Measurements from ENCODE around the gene IGSF9. TPM values are rescaled to one million over a fixed set of nuclear protein-coding genes. Genes with fewer than 3 reads are reported as not detected.

Gene IGSF9
- total and polyA plus RNA-seq, 4 donors: 0.14 to 21.3 (median 16.1) TPM

DNA sequence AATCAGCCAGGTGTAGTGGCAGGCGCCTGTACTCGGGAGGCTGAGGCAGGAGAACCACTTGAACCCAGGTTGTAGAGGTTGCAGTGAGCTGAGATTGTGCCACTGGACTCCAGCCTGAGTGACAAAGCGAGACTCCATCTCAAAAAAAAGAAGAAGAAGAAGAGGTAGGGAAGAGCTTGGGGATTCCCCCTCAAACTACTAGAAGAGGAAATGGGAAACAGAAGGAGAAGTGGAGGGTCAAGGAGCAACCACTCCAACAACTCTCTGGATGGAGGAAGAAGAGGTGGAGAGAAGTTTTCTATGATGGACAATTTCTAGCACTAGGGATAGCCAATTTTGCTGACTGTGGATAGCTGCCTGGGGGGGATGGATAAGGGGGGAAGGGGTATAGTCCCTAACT is 23.5 kb upstream of the IGSF9 start:
- WGBS: 97% methylated on average over 3 of the region's 3 CpGs
- no peak overlapping the region for H3K27ac ChIP-seq (ENCODE audit: low read depth in 1 of 2, low read length in 2 of 2)

DNA sequence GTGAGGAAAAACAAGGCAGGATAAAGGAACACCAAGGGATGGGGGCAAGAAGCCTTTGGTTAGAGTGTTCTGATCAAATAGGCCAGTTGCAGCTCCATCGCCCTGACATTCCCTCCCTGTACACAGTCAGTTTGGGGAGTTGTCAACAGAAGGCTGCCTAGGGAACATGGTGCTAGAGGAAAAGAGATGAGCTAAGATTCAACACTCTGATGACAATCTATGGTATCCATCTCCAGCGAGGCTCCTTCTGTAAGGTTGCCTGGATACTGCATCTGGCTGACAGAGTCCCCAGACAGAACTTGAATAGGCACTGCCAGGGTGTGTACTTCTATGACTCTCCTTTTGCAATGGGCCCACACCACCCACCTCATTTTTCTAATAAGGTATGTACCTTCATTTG is 19.9 kb upstream of the IGSF9 start:
- H3K27me3 ChIP-seq (ENCODE audit: control insufficient read depth in 4 of 4, insufficient read depth in 4 of 4, low read length in 3 of 4): no peaks in the 10 kb centered on the region
- no peak overlapping the region for H3K4me3 ChIP-seq (ENCODE audit: low read depth in 1 of 3, low read length in 3 of 3)
- no peak overlapping the region for H3K27ac ChIP-seq (ENCODE audit: low read depth in 1 of 2, low read length in 2 of 2)
- no peak for DNase-seq (ENCODE audit: low spot score)
- no peak overlapping the region for H3K9ac ChIP-seq (ENCODE audit: low read depth in 1 of 2, low read length in 2 of 2)
- WGBS: 94% methylated on average over 2 of the region's 2 CpGs
- TF ChIP-seq GABPA (IDR thresholded peaks at IDR 0.05 in 1 of 2, conservative IDR thresholded peaks at IDR 0.05 in 1 of 2) (no peak), HNF4G (IDR thresholded peaks at IDR 0.05) (no peak), RXRA (IDR thresholded peaks at IDR 0.05) (no peak), SP1 (IDR thresholded peaks at IDR 0.05) (no peak), TAF1 (conservative IDR thresholded peaks at IDR 0.05) (no peak), FOXA1 (IDR thresholded peaks at IDR 0.05) (no peak), FOXA2 (IDR thresholded peaks at IDR 0.05) (no peak), NR2F2 (IDR thresholded peaks at IDR 0.05) (no peak), RAD21 (IDR thresholded peaks at IDR 0.05) (no peak), HNF4A (conservative IDR thresholded peaks at IDR 0.05) (no peak)
- TF ChIP-seq, protein P1, sequence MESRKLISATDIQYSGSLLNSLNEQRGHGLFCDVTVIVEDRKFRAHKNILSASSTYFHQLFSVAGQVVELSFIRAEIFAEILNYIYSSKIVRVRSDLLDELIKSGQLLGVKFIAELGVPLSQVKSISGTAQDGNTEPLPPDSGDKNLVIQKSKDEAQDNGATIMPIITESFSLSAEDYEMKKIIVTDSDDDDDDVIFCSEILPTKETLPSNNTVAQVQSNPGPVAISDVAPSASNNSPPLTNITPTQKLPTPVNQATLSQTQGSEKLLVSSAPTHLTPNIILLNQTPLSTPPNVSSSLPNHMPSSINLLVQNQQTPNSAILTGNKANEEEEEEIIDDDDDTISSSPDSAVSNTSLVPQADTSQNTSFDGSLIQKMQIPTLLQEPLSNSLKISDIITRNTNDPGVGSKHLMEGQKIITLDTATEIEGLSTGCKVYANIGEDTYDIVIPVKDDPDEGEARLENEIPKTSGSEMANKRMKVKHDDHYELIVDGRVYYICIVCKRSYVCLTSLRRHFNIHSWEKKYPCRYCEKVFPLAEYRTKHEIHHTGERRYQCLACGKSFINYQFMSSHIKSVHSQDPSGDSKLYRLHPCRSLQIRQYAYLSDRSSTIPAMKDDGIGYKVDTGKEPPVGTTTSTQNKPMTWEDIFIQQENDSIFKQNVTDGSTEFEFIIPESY (IDR thresholded peaks at IDR 0.05): no peak
- TF ChIP-seq, protein P2, sequence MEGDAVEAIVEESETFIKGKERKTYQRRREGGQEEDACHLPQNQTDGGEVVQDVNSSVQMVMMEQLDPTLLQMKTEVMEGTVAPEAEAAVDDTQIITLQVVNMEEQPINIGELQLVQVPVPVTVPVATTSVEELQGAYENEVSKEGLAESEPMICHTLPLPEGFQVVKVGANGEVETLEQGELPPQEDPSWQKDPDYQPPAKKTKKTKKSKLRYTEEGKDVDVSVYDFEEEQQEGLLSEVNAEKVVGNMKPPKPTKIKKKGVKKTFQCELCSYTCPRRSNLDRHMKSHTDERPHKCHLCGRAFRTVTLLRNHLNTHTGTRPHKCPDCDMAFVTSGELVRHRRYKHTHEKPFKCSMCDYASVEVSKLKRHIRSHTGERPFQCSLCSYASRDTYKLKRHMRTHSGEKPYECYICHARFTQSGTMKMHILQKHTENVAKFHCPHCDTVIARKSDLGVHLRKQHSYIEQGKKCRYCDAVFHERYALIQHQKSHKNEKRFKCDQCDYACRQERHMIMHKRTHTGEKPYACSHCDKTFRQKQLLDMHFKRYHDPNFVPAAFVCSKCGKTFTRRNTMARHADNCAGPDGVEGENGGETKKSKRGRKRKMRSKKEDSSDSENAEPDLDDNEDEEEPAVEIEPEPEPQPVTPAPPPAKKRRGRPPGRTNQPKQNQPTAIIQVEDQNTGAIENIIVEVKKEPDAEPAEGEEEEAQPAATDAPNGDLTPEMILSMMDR (IDR thresholded peaks at IDR 0.05; ENCODE audit: low read depth, low read length, missing input control): no peak
- TF ChIP-seq, protein P3, sequence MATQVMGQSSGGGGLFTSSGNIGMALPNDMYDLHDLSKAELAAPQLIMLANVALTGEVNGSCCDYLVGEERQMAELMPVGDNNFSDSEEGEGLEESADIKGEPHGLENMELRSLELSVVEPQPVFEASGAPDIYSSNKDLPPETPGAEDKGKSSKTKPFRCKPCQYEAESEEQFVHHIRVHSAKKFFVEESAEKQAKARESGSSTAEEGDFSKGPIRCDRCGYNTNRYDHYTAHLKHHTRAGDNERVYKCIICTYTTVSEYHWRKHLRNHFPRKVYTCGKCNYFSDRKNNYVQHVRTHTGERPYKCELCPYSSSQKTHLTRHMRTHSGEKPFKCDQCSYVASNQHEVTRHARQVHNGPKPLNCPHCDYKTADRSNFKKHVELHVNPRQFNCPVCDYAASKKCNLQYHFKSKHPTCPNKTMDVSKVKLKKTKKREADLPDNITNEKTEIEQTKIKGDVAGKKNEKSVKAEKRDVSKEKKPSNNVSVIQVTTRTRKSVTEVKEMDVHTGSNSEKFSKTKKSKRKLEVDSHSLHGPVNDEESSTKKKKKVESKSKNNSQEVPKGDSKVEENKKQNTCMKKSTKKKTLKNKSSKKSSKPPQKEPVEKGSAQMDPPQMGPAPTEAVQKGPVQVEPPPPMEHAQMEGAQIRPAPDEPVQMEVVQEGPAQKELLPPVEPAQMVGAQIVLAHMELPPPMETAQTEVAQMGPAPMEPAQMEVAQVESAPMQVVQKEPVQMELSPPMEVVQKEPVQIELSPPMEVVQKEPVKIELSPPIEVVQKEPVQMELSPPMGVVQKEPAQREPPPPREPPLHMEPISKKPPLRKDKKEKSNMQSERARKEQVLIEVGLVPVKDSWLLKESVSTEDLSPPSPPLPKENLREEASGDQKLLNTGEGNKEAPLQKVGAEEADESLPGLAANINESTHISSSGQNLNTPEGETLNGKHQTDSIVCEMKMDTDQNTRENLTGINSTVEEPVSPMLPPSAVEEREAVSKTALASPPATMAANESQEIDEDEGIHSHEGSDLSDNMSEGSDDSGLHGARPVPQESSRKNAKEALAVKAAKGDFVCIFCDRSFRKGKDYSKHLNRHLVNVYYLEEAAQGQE (IDR thresholded peaks at IDR 0.05): no peak
- TF ChIP-seq, protein P4, sequence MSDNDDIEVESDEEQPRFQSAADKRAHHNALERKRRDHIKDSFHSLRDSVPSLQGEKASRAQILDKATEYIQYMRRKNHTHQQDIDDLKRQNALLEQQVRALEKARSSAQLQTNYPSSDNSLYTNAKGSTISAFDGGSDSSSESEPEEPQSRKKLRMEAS (IDR thresholded peaks at IDR 0.05): no peak
- no peaks in the 10 kb centered on the region for H3K36me3 ChIP-seq (ENCODE audit: control insufficient read depth in 4 of 4, insufficient read depth in 3 of 4, low read depth in 1 of 4, low read length in 3 of 4)
- H3K9me3 ChIP-seq (ENCODE audit: control insufficient read depth in 4 of 4, low read length in 3 of 4): no peaks in the 10 kb centered on the region
- peaks cover 0 to 3% (median 3%) of the 10 kb centered on the region in 4 donors for H3K4me1 ChIP-seq (ENCODE audit: control insufficient read depth in 4 of 4, insufficient read depth in 4 of 4, low read length in 3 of 4)

More for the DNA sequence above, 23.5 kb upstream of the IGSF9 start:
- H3K9me3 ChIP-seq (ENCODE audit: control insufficient read depth in 4 of 4, low read length in 3 of 4): no peaks in the 10 kb centered on the region
- TF ChIP-seq, protein P1 (IDR thresholded peaks at IDR 0.05): no peak
- no peak for TF ChIP-seq EGR1 (IDR thresholded peaks at IDR 0.05; ENCODE audit: low read depth in 2 of 2)
- no peak for TF ChIP-seq GABPA (IDR thresholded peaks at IDR 0.05 in 1 of 2, conservative IDR thresholded peaks at IDR 0.05 in 1 of 2)
- no peak for TF ChIP-seq RXRA (IDR thresholded peaks at IDR 0.05)
- no peak overlapping the region for H3K4me3 ChIP-seq (ENCODE audit: low read depth in 1 of 3, low read length in 3 of 3)
- H3K36me3 ChIP-seq (ENCODE audit: control insufficient read depth in 4 of 4, insufficient read depth in 3 of 4, low read depth in 1 of 4, low read length in 3 of 4): no peaks in the 10 kb centered on the region
- peaks cover 8 to 20% (median 16%) of the 10 kb centered on the region in 4 donors for H3K4me1 ChIP-seq (ENCODE audit: control insufficient read depth in 4 of 4, insufficient read depth in 4 of 4, low read length in 3 of 4)
- DNase-seq (ENCODE audit: low spot score): no peak
- H3K27me3 ChIP-seq (ENCODE audit: control insufficient read depth in 4 of 4, insufficient read depth in 4 of 4, low read length in 3 of 4): no peaks in the 10 kb centered on the region
- H3K9ac ChIP-seq (ENCODE audit: low read depth in 1 of 2, low read length in 2 of 2): no peak overlapping the region
